GM13976 (cell line): ENCODE results near the gene THAP12.

Experiments
- DNase-seq: peaks from one replicate; pipeline ENCODE4 v3.0.0; 2012; ENCODE audit warnings: low spot score
- CTCF ChIP-seq: IDR thresholded peaks from 2 replicates; pipeline ENCODE4 v1.5.1; 2012; ENCODE audit warnings: borderline replicate concordance, mild to moderate bottlenecking; ENCODE audit not compliant: insufficient read depth; ENCODE audit errors: extremely low read depth, missing control alignments, control extremely low read depth
- in situ Hi-C: fragments of 300-500 bp; cut with MboI; formaldehyde crosslinking; loops from one replicate; pipeline ENCODE4 v1.12.0; 2022; ENCODE audit warnings: low sequenced_read_pairs, mixed read lengths, inconsistent platforms; ENCODE audit not compliant: unreplicated experiment

The THAP12 gene

GRCh38 chr11:76365038-76365679 is 15.8 kb downstream of the THAP12 start:
- no peak for TF ChIP-seq CTCF
- DNase-seq = no peak
- in situ Hi-C loops = no loop called here

GRCh38 chr11:76362716-76363115 is 18.2 kb downstream of the THAP12 start:
- TF ChIP-seq CTCF = no peak
- no peak for DNase-seq
- in situ Hi-C loops = no loop called here

DNA sequence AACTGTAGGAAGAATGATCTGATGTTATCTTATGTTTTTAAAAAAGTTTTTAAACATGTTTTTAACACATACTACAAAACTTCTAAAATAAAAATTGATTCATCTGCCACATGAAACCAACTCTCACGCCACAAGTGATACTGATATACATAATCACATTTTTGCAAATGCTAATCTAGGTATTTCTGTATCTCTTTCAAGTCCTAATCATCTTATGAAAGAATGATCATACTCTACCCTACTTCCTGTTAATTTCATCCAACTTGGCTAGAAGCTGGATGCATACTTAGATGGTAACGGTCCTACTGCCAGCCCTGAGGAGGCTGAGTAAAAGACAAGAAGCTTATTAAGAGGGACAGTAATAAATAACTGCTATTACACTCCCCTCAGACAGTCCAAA is 19.2 kb downstream of the THAP12 start:
- no peak for DNase-seq
- no peak for TF ChIP-seq CTCF
- in situ Hi-C loops = no loop called here

DNA sequence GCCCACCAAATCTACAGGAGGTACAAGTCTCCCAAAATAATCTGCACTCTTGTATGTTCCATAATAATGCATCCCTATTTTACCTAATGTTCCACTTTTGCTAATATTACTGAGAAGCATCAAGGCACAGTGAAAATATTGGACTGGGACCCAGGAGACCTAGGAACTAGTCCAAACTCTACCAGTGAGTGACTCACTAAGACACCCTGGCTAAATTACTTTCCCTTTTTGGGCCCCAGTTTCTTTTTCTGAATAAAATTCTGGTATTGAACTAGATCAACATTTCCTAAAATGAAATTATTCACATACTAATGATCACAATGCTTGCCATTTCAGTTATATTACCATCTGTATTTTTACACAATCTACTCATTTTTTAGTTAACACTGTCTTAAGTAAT is 19.6 kb downstream of the THAP12 start:
- in situ Hi-C loops = no loop called here
- TF ChIP-seq CTCF = no peak
- DNase-seq = no peak

DNA sequence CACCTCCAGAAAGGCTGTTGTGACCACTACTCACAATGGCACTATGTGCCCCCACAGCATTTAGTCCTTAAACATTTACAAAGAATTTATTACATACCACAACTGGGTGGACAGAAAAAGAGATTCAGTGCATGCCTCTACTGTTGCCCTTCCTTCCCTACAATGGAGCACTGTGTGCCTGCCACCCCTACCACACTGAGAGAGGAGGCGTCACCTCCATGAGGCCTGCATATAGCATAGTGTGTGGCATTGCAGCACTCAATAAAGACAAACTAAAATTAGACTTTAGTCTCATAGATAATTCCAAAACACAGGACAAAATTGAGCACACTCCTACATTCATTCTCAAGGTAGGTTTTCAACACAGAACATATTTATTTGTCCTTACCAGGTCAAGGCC is 25.8 kb downstream of the THAP12 start:
- in situ Hi-C loops = no loop called here
- TF ChIP-seq CTCF = no peak
- DNase-seq = no peak

DNA sequence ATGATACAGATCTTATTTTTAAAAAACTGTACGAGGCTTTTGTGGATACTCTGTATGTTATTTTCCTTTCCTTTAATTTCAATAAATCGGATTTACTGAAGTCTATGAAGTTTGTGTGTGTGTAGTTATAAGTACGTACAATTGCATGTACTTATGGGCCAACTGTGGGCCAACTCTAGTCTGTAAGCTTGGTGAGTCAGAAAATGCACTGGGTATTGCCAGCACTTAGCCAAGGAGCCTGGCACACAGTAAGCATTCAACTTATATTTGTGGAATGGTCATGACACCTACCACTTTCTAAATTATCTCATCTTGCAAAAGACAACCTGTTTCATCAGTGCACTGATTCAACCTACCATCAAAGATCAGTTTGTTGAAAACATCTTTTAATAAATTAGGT is 32.6 kb downstream of the THAP12 start:
- TF ChIP-seq CTCF = no peak
- DNase-seq = no peak
- in situ Hi-C loops = no loop called here
